Measurements from ENCODE around the gene ME2. TPM values are rescaled to one million over a fixed set of nuclear protein-coding genes. Genes with fewer than 3 reads are reported as not detected.

Gene ME2
- total RNA-seq, 2 donors from 2014 or later, result 42.6 to 73.6 TPM

DNA sequence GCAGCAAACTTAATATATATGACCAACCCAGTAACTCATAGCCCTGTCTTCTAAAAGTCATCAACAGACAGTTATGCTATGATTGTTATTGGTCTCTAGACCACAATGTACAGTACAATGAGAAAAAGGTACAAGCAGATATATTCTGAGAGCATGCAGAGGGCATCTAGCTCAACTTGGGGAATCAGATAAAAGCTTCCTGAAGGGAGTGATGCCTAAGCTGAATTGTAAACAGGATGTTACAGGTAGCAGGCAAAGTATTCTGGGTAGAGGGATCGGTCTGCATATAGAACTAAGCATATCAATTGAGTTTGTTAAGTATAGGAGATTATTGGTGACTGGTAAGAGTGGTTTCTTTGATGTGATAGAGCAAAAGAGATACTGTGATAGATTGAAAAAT is 30.3 kb downstream of the ME2 start:
- no peaks in the 10 kb centered on the region for H3K27me3 ChIP-seq (replicated peaks; ENCODE audit: insufficient read depth)
- H3K4me1 ChIP-seq (ENCODE audit: control insufficient read depth in 1 of 2, low read depth in 2 of 2), result no peaks in the 10 kb centered on the region
- DNase-seq (ENCODE audit: low spot score), result no peak
- no peak overlapping the region for H3K27ac ChIP-seq
- H3K4me3 ChIP-seq, result no peak overlapping the region
- ATAC-seq (ENCODE audit: insufficient number of reproducible peaks, low FRiP score, low read depth), result no peak
- peaks cover 8% of the 10 kb centered on the region for H3K36me3 ChIP-seq
- TF ChIP-seq, protein P1, sequence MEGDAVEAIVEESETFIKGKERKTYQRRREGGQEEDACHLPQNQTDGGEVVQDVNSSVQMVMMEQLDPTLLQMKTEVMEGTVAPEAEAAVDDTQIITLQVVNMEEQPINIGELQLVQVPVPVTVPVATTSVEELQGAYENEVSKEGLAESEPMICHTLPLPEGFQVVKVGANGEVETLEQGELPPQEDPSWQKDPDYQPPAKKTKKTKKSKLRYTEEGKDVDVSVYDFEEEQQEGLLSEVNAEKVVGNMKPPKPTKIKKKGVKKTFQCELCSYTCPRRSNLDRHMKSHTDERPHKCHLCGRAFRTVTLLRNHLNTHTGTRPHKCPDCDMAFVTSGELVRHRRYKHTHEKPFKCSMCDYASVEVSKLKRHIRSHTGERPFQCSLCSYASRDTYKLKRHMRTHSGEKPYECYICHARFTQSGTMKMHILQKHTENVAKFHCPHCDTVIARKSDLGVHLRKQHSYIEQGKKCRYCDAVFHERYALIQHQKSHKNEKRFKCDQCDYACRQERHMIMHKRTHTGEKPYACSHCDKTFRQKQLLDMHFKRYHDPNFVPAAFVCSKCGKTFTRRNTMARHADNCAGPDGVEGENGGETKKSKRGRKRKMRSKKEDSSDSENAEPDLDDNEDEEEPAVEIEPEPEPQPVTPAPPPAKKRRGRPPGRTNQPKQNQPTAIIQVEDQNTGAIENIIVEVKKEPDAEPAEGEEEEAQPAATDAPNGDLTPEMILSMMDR (IDR thresholded peaks at IDR 0.05), result no peak
- H3K9me3 ChIP-seq, result no peaks in the 10 kb centered on the region

- DNase-seq (ENCODE audit: low spot score), result no peak
- H3K36me3 ChIP-seq, result peaks cover 8% of the 10 kb centered on the region
- no peak overlapping the region for H3K4me3 ChIP-seq
- TF ChIP-seq, protein P1 (IDR thresholded peaks at IDR 0.05), result no peak
- no peak for ATAC-seq (ENCODE audit: insufficient number of reproducible peaks, low FRiP score, low read depth)
- no peaks in the 10 kb centered on the region for H3K9me3 ChIP-seq
- no peaks in the 10 kb centered on the region for H3K4me1 ChIP-seq (ENCODE audit: control insufficient read depth in 1 of 2, low read depth in 2 of 2)
- no peaks in the 10 kb centered on the region for H3K27me3 ChIP-seq (replicated peaks; ENCODE audit: insufficient read depth)
- H3K27ac ChIP-seq, result no peak overlapping the region
These were observed 32.1 kb downstream of the ME2 start for GRCh38 chr18:50911006-50911405.

DNA sequence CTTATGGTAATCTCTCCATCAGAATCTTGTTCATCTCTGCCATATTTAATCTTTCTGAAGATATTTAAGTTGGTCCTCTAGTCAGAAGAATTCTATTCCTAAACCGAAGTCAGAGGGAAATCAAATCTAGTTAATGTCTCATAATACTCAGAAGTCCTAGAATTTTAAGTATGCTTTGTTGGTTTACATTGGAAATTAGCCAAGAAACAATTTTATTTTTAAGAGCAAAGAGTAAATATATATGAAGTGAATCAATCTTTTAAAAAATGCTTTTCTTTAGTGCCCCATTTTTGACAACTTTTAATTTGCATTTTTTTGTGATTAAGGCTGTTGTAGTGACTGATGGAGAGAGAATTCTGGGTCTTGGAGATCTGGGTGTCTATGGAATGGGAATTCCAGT is 38.1 kb downstream of the ME2 start:
- no peak for ATAC-seq (ENCODE audit: insufficient number of reproducible peaks, low FRiP score, low read depth)
- no peaks in the 10 kb centered on the region for H3K9me3 ChIP-seq
- TF ChIP-seq, protein P1 (IDR thresholded peaks at IDR 0.05), result no peak
- no peak overlapping the region for H3K4me3 ChIP-seq
- H3K4me1 ChIP-seq (ENCODE audit: control insufficient read depth in 1 of 2, low read depth in 2 of 2), result peaks cover 0 to 4% of the 10 kb centered on the region in 2 donors
- DNase-seq (ENCODE audit: low spot score), result no peak
- no peaks in the 10 kb centered on the region for H3K27me3 ChIP-seq (replicated peaks; ENCODE audit: insufficient read depth)
- H3K27ac ChIP-seq, result no peak overlapping the region
- H3K36me3 ChIP-seq, result no peaks in the 10 kb centered on the region

DNA sequence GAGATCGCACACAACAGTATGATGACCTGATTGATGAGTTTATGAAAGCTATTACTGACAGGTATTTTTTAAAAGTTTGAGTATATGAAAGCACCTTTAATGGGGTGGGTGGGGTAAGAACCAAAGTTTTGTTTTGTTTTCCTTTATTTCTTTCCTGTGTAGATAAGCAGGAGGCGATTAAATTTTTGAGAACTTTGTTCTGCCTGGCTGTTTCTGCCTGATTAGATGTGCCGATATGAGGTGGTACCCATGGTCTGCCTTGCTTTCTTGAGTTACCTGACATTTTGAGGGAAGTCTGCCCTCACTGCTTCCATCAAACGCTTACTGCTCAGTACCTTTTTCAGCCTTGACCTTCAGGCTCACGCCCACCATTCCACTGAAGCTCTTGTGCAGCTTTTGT is 39.2 kb downstream of the ME2 start:
- Histone ChIP-seq H3K27ac (no peak overlapping the region), H3K36me3 (peaks cover 3% of the 10 kb centered on the region), H3K4me3 (no peak overlapping the region), H3K9me3 (no peaks in the 10 kb centered on the region), H3K4me1 (ENCODE audit: control insufficient read depth in 1 of 2, low read depth in 2 of 2) (peaks cover 0 to 4% of the 10 kb centered on the region in 2 donors), H3K27me3 (replicated peaks; ENCODE audit: insufficient read depth) (no peaks in the 10 kb centered on the region)
- no peak for DNase-seq (ENCODE audit: low spot score)
- TF ChIP-seq, protein P1 (IDR thresholded peaks at IDR 0.05), result no peak
- no peak for ATAC-seq (ENCODE audit: insufficient number of reproducible peaks, low FRiP score, low read depth)

- Histone ChIP-seq H3K27me3 (replicated peaks; ENCODE audit: insufficient read depth) (no peaks in the 10 kb centered on the region), H3K36me3 (peaks cover 8% of the 10 kb centered on the region), H3K4me1 (ENCODE audit: control insufficient read depth in 1 of 2, low read depth in 2 of 2) (no peaks in the 10 kb centered on the region), H3K9me3 (no peaks in the 10 kb centered on the region), H3K4me3 (no peak overlapping the region), H3K27ac (no peak overlapping the region)
- TF ChIP-seq, protein P1 (IDR thresholded peaks at IDR 0.05), result no peak
- ATAC-seq (ENCODE audit: insufficient number of reproducible peaks, low FRiP score, low read depth) (no peak), DNase-seq (ENCODE audit: low spot score) (no peak)
These were observed 45.5 kb downstream of the ME2 start for GRCh38 chr18:50924372-50924771.

All from thoracic aorta (tissue), 2 donors.